Nucleus accumbens (tissue), 56 donors: ENCODE data around the gene TLE1.
A peak's percentile ranks its signal among the peaks of the same experiment; 100 is the strongest.

Source experiments
- DNase-seq, 56 donors: peaks; one replicate each; lab custom pipeline; 2025; lab: John Stamatoyannopoulos, UW

Gene TLE1

GRCh38 chr9:81588148-81588871 lies 101.0 kb downstream of the TLE1 start:
- DNase-seq, result no peak

- DNase-seq, result no peak
Observed at GRCh38 chr9:81586786-81587185, 102.6 kb downstream of the TLE1 start.

- DNase-seq, result no peak
Observed at GRCh38 chr9:81585191-81585763, 104.1 kb downstream of the TLE1 start.

GRCh38 chr9:81584099-81584498 lies 105.2 kb downstream of the TLE1 start:
- no peak for DNase-seq

DNA sequence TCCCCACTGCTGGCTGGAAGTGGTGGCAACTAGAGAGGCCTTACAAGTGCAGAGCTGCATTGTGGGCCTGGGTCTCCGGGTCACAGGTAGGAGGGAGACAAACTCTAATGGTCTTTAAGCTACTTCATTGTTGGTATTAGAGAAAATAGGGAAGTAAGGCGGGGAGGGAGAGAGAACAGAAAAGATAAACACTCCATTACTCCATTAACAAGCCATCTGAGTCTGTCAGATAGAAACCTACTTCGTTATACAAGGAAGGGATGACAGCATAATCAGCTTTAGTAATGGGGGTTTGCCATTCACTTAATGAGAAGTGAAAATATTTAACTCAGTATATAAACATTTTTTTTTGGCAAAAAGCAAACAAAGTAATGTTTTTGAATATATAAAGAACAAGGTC lies 107.4 kb downstream of the TLE1 start:
- DNase-seq, result no peak

- DNase-seq, result no peak
Observed at GRCh38 chr9:81579381-81579780, 110.0 kb downstream of the TLE1 start.

GRCh38 chr9:81578606-81579005 lies 110.7 kb downstream of the TLE1 start:
- DNase-seq, result no peak

GRCh38 chr9:81575956-81576355 lies 113.4 kb downstream of the TLE1 start:
- no peak for DNase-seq

GRCh38 chr9:81574405-81574804 lies 114.9 kb downstream of the TLE1 start:
- DNase-seq, result no peak

GRCh38 chr9:81573415-81574321 lies 115.7 kb downstream of the TLE1 start:
- no peak for DNase-seq

GRCh38 chr9:81570083-81570482 lies 119.3 kb downstream of the TLE1 start:
- DNase-seq, result no peak

DNA sequence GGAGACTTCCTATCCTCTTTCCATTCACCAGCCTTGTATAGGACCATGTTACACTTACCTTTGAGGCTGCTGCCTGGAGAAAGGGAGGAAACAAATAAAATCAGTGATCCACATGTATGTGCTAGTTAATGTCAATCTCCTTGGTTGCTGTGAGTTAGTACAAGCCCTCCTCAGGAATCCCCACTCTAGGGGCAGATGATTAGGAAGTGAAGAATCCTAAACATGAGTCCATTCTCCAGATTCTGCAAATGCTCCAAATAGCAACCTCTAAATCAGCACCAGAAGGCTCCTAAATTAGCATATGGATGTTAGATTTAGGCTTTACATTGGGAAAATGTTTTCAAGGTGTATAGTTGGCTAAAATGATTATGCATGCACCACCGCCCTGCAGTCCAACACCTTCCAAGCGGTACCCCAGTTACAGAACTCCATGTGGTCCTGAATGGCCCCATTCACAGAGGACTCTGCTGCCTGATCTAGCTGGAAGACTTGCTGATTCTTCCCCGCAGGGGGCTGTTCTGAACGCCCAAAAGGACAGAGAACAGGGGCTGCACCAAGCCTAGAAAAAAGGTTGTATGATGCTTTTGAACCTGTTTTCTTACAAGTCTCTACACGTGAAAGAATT lies 123.2 kb downstream of the TLE1 start:
- DNase-seq, result no peak

- DNase-seq, result no peak
Observed at GRCh38 chr9:81565609-81566008, 123.7 kb downstream of the TLE1 start.

GRCh38 chr9:81565144-81565543 lies 124.2 kb downstream of the TLE1 start:
- no peak for DNase-seq

DNA sequence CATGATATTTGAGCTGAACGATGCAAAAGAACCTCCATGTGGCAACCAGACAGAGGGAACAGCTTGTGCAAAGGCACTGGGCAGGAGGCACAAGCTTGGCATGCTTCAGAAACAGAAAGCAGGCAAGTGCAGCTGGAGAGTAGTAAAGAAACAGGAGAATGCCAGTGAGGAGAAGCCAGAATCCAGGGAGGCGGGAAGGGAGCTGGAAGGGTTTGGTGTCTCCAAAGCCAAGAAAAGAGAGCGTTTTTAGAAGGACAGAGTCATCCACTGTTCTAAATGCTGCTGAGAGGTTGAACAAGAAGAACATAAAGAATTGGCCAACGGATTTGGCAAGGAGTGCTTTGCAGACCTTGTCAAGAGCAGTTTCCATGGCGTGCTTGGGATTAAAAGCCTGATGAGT lies 124.7 kb downstream of the TLE1 start:
- DNase-seq, result peak in 32 of 56 donors; percentile 7 to 66 (median 28)

DNA sequence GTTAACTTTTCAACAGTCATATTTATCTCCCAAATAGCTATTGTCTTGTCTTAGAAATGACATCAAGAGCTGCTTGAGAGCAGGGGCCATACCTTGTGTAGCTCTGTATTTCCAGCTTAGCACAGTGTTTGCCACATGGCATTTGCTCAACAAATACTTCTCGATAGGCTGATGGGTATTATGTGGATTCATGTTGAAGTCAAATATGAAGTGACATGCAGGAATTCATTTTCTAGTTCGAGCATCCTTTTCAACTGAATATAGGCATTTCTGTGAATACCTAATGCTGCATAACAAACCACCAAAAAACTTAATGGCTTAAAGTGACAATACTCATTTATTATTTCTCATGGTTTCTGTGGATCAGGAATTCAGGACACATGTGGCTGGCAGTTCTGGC lies 125.6 kb downstream of the TLE1 start:
- DNase-seq, result no peak

DNA sequence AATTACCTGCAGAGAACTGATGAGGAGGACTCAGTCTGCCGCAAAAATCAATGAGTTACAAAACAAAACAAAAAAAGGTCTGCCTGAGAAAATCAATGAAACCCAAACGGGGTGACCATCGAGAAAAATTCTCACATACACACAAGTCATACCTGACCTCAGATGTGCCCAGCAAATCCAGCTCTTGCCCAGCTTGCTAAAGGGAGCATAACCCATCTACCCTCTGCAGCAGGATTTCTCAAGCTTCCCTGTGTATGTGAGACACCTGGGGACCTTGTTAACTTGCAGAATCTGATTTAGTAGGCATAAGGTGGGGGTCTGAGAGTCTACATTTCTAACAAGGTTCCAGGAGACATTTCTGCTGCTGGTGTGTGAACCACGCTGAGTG lies 126.3 kb downstream of the TLE1 start:
- DNase-seq, result no peak

DNA sequence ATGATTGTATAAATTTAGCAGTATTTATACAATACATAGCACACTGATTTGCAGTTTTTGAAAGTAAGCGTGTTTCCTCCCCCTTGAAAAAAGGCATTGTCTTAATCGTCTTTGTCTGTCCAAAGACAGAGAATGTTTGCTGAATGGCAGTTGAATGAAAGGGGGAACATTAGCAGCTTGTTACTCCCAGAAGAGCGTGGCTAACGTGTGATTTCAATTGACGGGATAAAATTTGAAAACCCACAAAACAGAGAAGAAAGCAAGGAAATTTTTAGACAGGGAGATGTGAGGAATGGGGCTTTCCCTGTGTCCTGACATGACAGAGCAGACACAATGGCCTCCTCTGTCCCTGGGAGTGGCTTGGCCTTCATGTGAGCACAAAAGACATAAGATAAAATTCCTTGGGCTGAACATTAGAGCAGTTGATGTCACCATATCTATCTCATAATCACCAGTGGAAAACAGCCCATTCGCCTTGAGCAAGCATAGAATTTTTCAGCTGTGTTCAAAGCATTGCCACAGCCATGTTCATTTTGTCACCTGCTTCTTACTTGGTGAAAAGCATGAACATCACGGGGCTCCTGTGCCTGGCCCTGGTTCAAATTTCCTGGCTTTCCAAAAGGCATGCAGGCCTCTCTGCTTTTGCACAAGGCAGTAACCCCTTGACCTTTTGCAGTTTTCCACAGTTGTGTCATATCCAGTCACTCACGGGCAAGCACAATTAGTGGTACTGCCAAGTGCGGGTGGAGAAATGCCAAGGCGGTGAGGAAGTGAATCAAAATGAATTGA lies 126.9 kb downstream of the TLE1 start:
- no peak for DNase-seq

DNA sequence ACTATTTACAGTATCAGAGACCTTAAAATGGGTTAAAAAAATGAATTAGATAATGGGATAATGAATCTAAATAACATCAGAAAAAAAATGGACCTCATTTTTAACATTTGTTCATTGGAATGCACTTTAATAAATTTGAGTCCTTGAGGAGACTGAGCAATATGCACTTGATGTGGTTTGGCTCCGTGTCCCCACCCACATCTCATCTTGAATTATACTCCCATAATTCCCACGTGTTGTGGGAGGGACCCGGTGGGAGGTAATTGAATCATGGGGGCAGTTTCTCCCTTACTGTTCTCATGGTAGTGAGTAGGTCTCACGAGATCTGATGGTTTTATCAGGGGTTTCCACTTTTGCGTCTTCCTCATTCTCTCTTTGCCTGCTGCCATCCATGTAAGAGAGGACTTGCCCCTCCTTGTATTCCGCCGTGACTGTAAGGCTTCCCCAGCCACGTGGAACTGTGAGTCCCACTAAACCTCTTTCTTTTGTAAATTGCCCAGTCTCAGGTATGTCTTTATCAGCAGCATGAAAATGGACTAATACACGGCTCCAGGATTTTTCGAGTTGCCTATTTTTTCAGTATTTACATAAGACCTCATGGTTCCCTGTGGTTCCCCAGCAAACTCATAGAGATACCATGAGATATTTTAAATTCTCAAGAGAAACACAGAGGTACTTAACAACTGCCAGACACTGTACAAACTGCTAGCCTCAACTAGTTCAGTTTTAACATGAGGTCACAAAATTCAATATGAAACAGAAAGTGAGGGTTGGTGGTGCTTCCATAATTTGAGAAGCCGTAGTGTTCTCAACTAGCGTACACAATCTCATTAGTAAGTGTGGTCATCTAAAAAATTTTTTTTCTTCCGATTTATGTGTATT lies 128.3 kb downstream of the TLE1 start:
- no peak for DNase-seq
